B cell (primary cell): ENCODE data around the gene AIMP1. TPM values are rescaled to one million over a fixed set of nuclear protein-coding genes. Genes with fewer than 3 reads are reported as not detected.

Experiments used
- ATAC-seq: fragments of 200-7000 bp; cut with Tn5 transposase; one replicate; pipeline ENCODE4 v1.10.0; 2021; ENCODE audit warnings: low read depth, mild to moderate bottlenecking, moderate number of reproducible peaks, moderate library complexity
- CTCF ChIA-PET: fragments of 350-600 bp; sonication (Branson Sonifier 250); formaldehyde crosslinking; loops from one replicate; lab custom pipeline; 2021; ENCODE audit warnings: antibody characterized with exemption, inconsistent platforms; lab: Charles Lee
- POLR2A ChIA-PET: fragments of 350-600 bp; sonication (Branson Sonifier 250); formaldehyde crosslinking; loops from one replicate; lab custom pipeline; 2021; ENCODE audit warnings: antibody characterized with exemption; lab: Charles Lee
- DNase-seq: peaks from one replicate; pipeline ENCODE4 v3.0.0; 2013
- H2AFZ ChIP-seq: 2 replicates; pipeline ENCODE4 v1.6.1; 2012; ENCODE audit warnings: mild to moderate bottlenecking, low read depth, low read length; ENCODE audit not compliant: insufficient read depth, poor library complexity, severe bottlenecking
- H3K27ac ChIP-seq, 2 donors: 1 replicate in 1 of 2; 2 replicates in 1 of 2; pipeline ENCODE4 v1.5.1; 2012 to 2013; ENCODE audit warnings: low read length in 2 of 2, mild to moderate bottlenecking in 2 of 2, moderate library complexity in 1 of 2
- H3K27me3 ChIP-seq, 4 experiments: fragments of 200-600 bp in 1 of 4; sonication (generic) in 1 of 4; replicated peaks in 1 of 4; 1 replicate in 2 of 4; 2 replicates in 2 of 4; pipeline versions ENCODE4 v1.6.1 to v1.7.0; 2013 to 2016; ENCODE audit warnings: low read length in 3 of 4, mild to moderate bottlenecking in 2 of 4, mixed read lengths in 1 of 4, moderate library complexity in 1 of 4; ENCODE audit not compliant: insufficient read depth in 4 of 4, control insufficient read depth in 3 of 4; ENCODE audit errors: control extremely low read depth in 1 of 4
- H3K36me3 ChIP-seq, 2 experiments: replicated peaks in 1 of 2; 1 replicate in 1 of 2; 2 replicates in 1 of 2; pipeline versions ENCODE4 v1.6.1 to v1.7.1; 2013; ENCODE audit warnings: low read length in 1 of 2; ENCODE audit not compliant: insufficient read depth in 2 of 2, control insufficient read depth in 1 of 2; ENCODE audit errors: control extremely low read depth in 1 of 2, extremely low read depth in 1 of 2
- H3K4me1 ChIP-seq, 2 donors: fragments of 200-600 bp in 1 of 2; sonication (generic) in 1 of 2; 1 replicate in 1 of 2; 2 replicates in 1 of 2; pipeline versions ENCODE4 v1.5.1 to v1.6.1; 2013 to 2017; ENCODE audit warnings: low read length in 2 of 2; ENCODE audit not compliant: control insufficient read depth in 2 of 2, insufficient read depth in 2 of 2
- H3K4me2 ChIP-seq: replicated peaks from 2 replicates; pipeline ENCODE3; 2012; ENCODE audit warnings: mild to moderate bottlenecking, low read depth, low read length; ENCODE audit not compliant: poor library complexity, severe bottlenecking
- H3K4me3 ChIP-seq, 5 experiments: fragments of 200-600 bp in 1 of 5; sonication (generic) in 1 of 5; 1 replicate in 3 of 5; 2 replicates in 2 of 5; pipeline versions ENCODE4 v1.5.1 to v1.7.0; 2011 to 2016; ENCODE audit warnings: low read length in 4 of 5, mild to moderate bottlenecking in 4 of 5, low read depth in 2 of 5, control low read depth in 1 of 5, moderate library complexity in 1 of 5; ENCODE audit not compliant: insufficient read depth in 1 of 5; ENCODE audit errors: control extremely low read depth in 1 of 5, extremely low read depth in 1 of 5
- H3K79me2 ChIP-seq: fragments of 200-600 bp; sonication (generic); one replicate; pipeline ENCODE4 v1.6.0; 2016; ENCODE audit warnings: low read length; ENCODE audit not compliant: control insufficient read depth, insufficient read depth
- H3K9ac ChIP-seq: fragments of 200-600 bp; sonication (generic); 2 replicates; pipeline ENCODE4 v1.6.1; 2017; ENCODE audit warnings: mild to moderate bottlenecking, low read length, moderate library complexity
- H3K9me3 ChIP-seq, 3 donors: one replicate each; pipeline versions ENCODE4 v1.6.1 to v1.7.1; 2013; ENCODE audit warnings: low read length in 2 of 3; ENCODE audit not compliant: control insufficient read depth in 2 of 3, insufficient read depth in 1 of 3; ENCODE audit errors: control extremely low read depth in 1 of 3
- H4K20me1 ChIP-seq: 2 replicates; pipeline ENCODE4 v1.6.0; 2012; ENCODE audit warnings: mild to moderate bottlenecking, low read length; ENCODE audit not compliant: insufficient read depth, control insufficient read depth, poor library complexity, severe bottlenecking
- H3K27ac Mint-ChIP-seq: one replicate; pipeline ENCODE4 v1.8.0; 2021; ENCODE audit warnings: mixed read lengths
- H3K27me3 Mint-ChIP-seq: one replicate; pipeline ENCODE4 v1.8.0; 2021; ENCODE audit warnings: mixed read lengths
- H3K4me1 Mint-ChIP-seq: one replicate; pipeline ENCODE4 v1.8.0; 2021; ENCODE audit warnings: mixed read lengths
- H3K4me3 Mint-ChIP-seq: one replicate; pipeline ENCODE4 v1.8.0; 2021; ENCODE audit warnings: mixed read lengths
- H3K9me3 Mint-ChIP-seq: one replicate; pipeline ENCODE4 v1.8.0; 2022; ENCODE audit warnings: mixed read lengths; ENCODE audit not compliant: insufficient read depth
- EZH2 ChIP-seq: IDR thresholded peaks from 2 replicates; pipeline ENCODE4 v1.6.1; 2012; ENCODE audit warnings: borderline replicate concordance, low read depth, mild to moderate bottlenecking, moderate library complexity, low read length; ENCODE audit not compliant: insufficient read depth, poor library complexity, severe bottlenecking
- WGBS: methylation state at CpG from one replicate; pipeline ENCODE4 v1.1.5; 2013; ENCODE audit warnings: missing lambda C conversion rate; ENCODE audit not compliant: insufficient coverage; 5-methylcytosine and 5-hydroxymethylcytosine counted together
- intact Hi-C: fragments of 100-400 bp; cut with micrococcal nuclease; formaldehyde crosslinking; loops from one replicate; pipeline ENCODE4 v1.10.0; 2022
- polyA plus RNA-seq: library from polyadenylated mRNA; depleted of rRNA; stranded (reverse); fragments of >200 nt; gene quantifications from 2 replicates; pipeline ENCODE4 v1.2.3, GENCODE V29; 2012
- total RNA-seq, 2 donors: library from RNA; stranded (reverse); fragments of 120-200 nt in 1 of 2; gene quantifications; 1 replicate in 1 of 2; 2 replicates in 1 of 2; pipeline versions ENCODE4 v1.2.3 to v1.2.4, GENCODE V29; 2013 to 2022
- TF ChIP-seq, protein P1 (sequence below): fragments of 200-600 bp; IDR thresholded peaks from one replicate; pipeline ENCODE4 v1.8.0; 2022; ENCODE audit warnings: antibody characterized with exemption, mild to moderate bottlenecking

Gene AIMP1
- total and polyA plus RNA-seq, 2 donors (not counting 1 experiment from before 2014, with no cell fraction given) = 12.0 to 49.7 TPM

DNA sequence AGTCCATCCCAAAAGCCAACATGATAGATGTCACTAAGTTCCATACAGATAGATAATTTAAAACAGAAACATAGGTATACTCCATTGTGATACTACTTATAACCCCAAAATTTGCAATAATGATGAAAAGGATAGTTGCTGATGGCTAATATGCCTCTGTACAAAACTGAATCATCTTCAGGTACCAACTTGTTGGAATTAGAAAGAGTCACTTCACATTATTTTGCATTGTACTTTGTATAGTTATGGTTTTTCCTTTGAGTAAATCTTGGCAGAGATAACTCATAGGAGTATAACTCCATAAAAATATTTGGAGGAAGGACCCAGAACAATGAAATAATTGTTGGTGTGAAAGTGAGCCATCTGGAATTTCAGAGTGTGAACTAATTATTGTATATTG, 34.7 kb downstream of the AIMP1 start:
- no peak overlapping the region for H3K9ac ChIP-seq
- ChIA-PET POLR2A (no interaction called here), CTCF (no interaction called here)
- H3K9me3 ChIP-seq = peaks cover 0 to 1% (median 0%) of the 10 kb centered on the region in 3 donors
- ATAC-seq (no peak), DNase-seq (no peak)
- peaks cover 10 to 25% of the 10 kb centered on the region in 2 experiments for H3K36me3 ChIP-seq
- H3K4me3 Mint-ChIP-seq = no peak overlapping the region
- no peak overlapping the region for H3K4me2 ChIP-seq
- no peaks in the 10 kb centered on the region for H3K4me1 Mint-ChIP-seq
- intact Hi-C loops = no loop called here
- no peak overlapping the region for H3K4me3 ChIP-seq
- H4K20me1 ChIP-seq = no peaks in the 10 kb centered on the region
- no peaks in the 10 kb centered on the region for H3K4me1 ChIP-seq
- no peaks in the 10 kb centered on the region for H3K9me3 Mint-ChIP-seq
- TF ChIP-seq, protein P1, sequence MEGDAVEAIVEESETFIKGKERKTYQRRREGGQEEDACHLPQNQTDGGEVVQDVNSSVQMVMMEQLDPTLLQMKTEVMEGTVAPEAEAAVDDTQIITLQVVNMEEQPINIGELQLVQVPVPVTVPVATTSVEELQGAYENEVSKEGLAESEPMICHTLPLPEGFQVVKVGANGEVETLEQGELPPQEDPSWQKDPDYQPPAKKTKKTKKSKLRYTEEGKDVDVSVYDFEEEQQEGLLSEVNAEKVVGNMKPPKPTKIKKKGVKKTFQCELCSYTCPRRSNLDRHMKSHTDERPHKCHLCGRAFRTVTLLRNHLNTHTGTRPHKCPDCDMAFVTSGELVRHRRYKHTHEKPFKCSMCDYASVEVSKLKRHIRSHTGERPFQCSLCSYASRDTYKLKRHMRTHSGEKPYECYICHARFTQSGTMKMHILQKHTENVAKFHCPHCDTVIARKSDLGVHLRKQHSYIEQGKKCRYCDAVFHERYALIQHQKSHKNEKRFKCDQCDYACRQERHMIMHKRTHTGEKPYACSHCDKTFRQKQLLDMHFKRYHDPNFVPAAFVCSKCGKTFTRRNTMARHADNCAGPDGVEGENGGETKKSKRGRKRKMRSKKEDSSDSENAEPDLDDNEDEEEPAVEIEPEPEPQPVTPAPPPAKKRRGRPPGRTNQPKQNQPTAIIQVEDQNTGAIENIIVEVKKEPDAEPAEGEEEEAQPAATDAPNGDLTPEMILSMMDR = no peak
- TF ChIP-seq EZH2 = no peak
- no peak overlapping the region for H2AFZ ChIP-seq
- H3K27me3 ChIP-seq = no peaks in the 10 kb centered on the region
- no peaks in the 10 kb centered on the region for H3K27me3 Mint-ChIP-seq
- no peak overlapping the region for H3K27ac Mint-ChIP-seq
- H3K27ac ChIP-seq = no peak overlapping the region
- no peaks in the 10 kb centered on the region for H3K79me2 ChIP-seq

DNA sequence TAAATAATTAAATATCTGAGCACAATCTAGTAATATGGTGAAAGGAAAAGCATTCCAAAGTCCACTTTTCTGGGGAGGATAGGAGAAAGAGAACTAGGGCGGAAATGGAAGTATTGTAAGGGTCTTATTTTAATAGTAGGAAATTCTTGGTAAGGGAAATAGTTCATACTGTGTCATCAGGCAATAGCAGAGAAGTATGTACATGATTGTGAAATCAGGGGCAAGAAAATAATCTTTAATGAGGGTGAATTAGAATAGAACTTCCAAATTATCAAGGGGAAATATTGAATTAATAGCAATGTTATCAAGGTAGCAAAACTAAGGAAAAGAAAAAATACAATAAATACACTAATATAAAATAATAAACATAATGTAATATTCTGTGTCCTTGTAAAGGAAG, 37.4 kb downstream of the AIMP1 start:
- Histone ChIP-seq H3K9ac (no peak overlapping the region), H2AFZ (no peak overlapping the region), H3K27ac (no peak overlapping the region), H4K20me1 (no peaks in the 10 kb centered on the region), H3K9me3 (peaks cover 0 to 1% (median 0%) of the 10 kb centered on the region in 3 donors), H3K4me3 (no peak overlapping the region), H3K79me2 (no peaks in the 10 kb centered on the region), H3K4me2 (no peak overlapping the region), H3K36me3 (peaks cover 7 to 9% of the 10 kb centered on the region in 2 experiments), H3K4me1 (no peaks in the 10 kb centered on the region), H3K27me3 (no peaks in the 10 kb centered on the region)
- Mint-ChIP-seq H3K4me3 (no peak overlapping the region), H3K27ac (no peak overlapping the region), H3K9me3 (no peaks in the 10 kb centered on the region), H3K4me1 (no peaks in the 10 kb centered on the region), H3K27me3 (no peaks in the 10 kb centered on the region)
- ChIA-PET CTCF (no interaction called here), POLR2A (no interaction called here)
- no peak for TF ChIP-seq EZH2
- TF ChIP-seq, protein P1 = no peak
- intact Hi-C loops = no loop called here
- ATAC-seq (no peak), DNase-seq (no peak)
- WGBS = 100% methylated on average over 1 of the region's 1 CpG
